Measurements from ENCODE around the gene PLA2G4B. TPM values are rescaled to one million over a fixed set of nuclear protein-coding genes. Genes with fewer than 3 reads are reported as not detected.
A peak's percentile ranks its signal among the peaks of the same experiment; 100 is the strongest.

The PLA2G4B gene
- total and polyA plus RNA-seq, 2 donors: 2.7 to 8.1 TPM

DNA sequence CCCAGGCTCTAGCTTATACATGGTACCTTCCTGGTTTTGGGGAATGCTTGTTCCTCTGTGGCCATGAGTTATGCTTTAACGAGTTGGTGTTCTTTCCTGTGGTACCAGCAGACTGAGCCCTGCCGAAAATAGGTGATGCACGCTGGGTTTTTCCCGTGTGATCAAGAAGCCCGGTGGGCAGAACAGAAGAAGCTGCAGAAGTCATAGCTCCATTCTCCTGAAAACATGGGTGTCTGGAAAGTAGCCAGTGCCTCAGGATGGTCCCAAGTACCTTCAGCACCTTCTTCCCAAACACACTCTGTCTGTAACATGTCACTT lies 39.2 kb upstream of the PLA2G4B start:
- WGBS: 91% methylated on average over 5 of the region's 5 CpGs
- DNase-seq (ENCODE audit: extremely low spot score): no peak
- Histone ChIP-seq H3K27ac (ENCODE audit: low read depth) (no peak overlapping the region), H3K36me3 (ENCODE audit: insufficient read depth) (no peaks in the 10 kb centered on the region), H3K4me3 (ENCODE audit: low read depth, low read length) (no peak overlapping the region), H3K4me1 (ENCODE audit: insufficient read depth) (no peaks in the 10 kb centered on the region)

DNA sequence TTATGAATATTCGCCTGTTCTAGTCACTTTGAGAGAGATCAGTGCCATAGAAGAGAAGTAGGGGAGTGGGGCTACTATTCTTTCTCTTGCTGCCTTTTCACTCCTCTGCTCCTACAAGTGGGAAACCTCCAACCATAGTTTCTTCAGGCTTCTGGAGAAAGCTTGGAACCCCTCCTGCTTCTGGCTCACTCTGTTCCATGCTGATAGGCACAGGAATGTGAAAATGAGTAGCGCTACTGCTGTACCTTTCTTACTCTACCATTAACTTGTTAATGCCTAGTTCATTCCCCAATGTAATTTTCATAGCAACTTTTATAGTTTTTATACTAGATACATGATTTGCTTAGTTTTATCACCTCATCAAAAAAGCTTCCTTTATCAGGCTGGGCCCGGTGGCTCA lies 37.5 kb upstream of the PLA2G4B start:
- DNase-seq (ENCODE audit: extremely low spot score): no peak
- Histone ChIP-seq H3K36me3 (ENCODE audit: insufficient read depth) (no peaks in the 10 kb centered on the region), H3K4me3 (ENCODE audit: low read depth, low read length) (no peak overlapping the region), H3K27ac (ENCODE audit: low read depth) (no peak overlapping the region), H3K4me1 (ENCODE audit: insufficient read depth) (no peaks in the 10 kb centered on the region)
- WGBS: 84% methylated on average over 3 of the region's 3 CpGs

- no peaks in the 10 kb centered on the region for H3K4me1 ChIP-seq (ENCODE audit: insufficient read depth)
- no peak overlapping the region for H3K27ac ChIP-seq (ENCODE audit: low read depth)
- no peak overlapping the region for H3K4me3 ChIP-seq (ENCODE audit: low read depth, low read length)
- no peak for DNase-seq (ENCODE audit: extremely low spot score)
- no peaks in the 10 kb centered on the region for H3K36me3 ChIP-seq (ENCODE audit: insufficient read depth)
- WGBS: 97% methylated on average over 3 of the region's 3 CpGs
Observed at GRCh38 chr15:41801850-41802455, 36.7 kb upstream of the PLA2G4B start.

DNA sequence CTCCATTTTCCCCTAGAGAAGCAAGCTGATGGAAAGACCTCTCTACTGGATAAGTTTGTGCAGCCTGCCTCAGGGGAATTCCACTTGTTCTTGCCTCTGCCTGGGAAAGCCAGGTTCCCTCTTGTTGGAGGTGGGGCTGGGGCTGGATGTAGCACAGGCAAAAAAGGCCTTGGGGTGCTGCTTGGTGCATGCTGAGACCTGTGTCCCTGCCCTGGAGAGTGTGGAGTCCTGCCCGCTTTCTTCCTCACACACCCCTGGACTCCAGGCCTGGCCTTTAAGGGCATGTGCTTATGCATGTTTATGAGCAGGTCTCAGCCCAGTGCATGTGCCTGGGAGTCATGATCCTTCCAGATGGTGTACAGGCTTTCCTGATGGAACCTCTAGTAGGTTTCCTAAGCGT lies 34.3 kb upstream of the PLA2G4B start:
- WGBS: 64% methylated on average over 2 of the region's 2 CpGs
- Histone ChIP-seq H3K4me1 (ENCODE audit: insufficient read depth) (no peaks in the 10 kb centered on the region), H3K4me3 (ENCODE audit: low read depth, low read length) (no peak overlapping the region), H3K27ac (ENCODE audit: low read depth) (no peak overlapping the region), H3K36me3 (ENCODE audit: insufficient read depth) (no peaks in the 10 kb centered on the region)
- DNase-seq (ENCODE audit: extremely low spot score): no peak

DNA sequence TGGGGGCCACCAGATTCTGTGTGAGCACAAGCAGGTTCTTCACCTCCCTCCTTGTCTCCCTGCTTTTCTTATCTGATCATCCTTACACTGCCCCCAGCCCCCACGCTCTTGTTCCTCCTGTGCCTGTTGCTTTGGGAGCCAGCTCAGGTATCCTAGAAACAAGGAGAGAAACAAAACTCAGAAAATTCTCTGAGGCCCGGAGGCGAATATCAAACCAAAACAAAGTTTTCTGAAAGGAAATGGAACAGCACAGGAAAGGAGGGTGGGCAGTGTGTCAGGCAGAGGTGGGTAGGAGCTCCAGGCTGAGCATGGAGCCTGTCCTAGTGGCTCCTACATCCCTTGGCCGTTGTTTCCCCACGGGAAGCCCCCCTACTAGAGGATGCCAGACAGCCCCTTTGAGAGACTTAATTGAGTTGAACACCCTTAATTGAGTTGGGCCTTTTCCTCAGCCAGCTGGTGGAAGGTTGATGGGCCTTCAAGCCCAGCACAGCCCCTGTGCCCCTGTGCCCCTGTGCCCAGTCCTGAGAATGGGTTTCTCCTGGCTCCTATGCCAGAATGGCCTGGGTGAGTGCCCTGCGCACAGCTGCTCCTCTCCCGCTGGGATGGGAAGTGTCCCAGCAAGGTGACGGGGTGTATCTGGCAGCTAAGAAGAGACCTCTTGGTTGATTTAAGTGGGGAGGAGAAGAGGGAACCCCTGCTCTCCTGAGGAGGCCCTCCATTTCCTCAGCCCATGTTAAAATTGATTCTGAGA lies 33.6 kb upstream of the PLA2G4B start:
- no peak for DNase-seq (ENCODE audit: extremely low spot score)
- no peak overlapping the region for H3K27ac ChIP-seq (ENCODE audit: low read depth)
- H3K4me3 ChIP-seq (ENCODE audit: low read depth, low read length): no peak overlapping the region
- 56% methylated on average over 8 of the region's 8 CpGs for WGBS
- no peaks in the 10 kb centered on the region for H3K4me1 ChIP-seq (ENCODE audit: insufficient read depth)
- H3K36me3 ChIP-seq (ENCODE audit: insufficient read depth): no peaks in the 10 kb centered on the region

- 76% methylated on average over 3 of the region's 3 CpGs for WGBS
- no peaks in the 10 kb centered on the region for H3K36me3 ChIP-seq (ENCODE audit: insufficient read depth)
- H3K4me1 ChIP-seq (ENCODE audit: insufficient read depth): no peaks in the 10 kb centered on the region
- no peak for DNase-seq (ENCODE audit: extremely low spot score)
- H3K4me3 ChIP-seq (ENCODE audit: low read depth, low read length): no peak overlapping the region
- H3K27ac ChIP-seq (ENCODE audit: low read depth): no peak overlapping the region
Observed at GRCh38 chr15:41805711-41806110, 32.9 kb upstream of the PLA2G4B start.

DNA sequence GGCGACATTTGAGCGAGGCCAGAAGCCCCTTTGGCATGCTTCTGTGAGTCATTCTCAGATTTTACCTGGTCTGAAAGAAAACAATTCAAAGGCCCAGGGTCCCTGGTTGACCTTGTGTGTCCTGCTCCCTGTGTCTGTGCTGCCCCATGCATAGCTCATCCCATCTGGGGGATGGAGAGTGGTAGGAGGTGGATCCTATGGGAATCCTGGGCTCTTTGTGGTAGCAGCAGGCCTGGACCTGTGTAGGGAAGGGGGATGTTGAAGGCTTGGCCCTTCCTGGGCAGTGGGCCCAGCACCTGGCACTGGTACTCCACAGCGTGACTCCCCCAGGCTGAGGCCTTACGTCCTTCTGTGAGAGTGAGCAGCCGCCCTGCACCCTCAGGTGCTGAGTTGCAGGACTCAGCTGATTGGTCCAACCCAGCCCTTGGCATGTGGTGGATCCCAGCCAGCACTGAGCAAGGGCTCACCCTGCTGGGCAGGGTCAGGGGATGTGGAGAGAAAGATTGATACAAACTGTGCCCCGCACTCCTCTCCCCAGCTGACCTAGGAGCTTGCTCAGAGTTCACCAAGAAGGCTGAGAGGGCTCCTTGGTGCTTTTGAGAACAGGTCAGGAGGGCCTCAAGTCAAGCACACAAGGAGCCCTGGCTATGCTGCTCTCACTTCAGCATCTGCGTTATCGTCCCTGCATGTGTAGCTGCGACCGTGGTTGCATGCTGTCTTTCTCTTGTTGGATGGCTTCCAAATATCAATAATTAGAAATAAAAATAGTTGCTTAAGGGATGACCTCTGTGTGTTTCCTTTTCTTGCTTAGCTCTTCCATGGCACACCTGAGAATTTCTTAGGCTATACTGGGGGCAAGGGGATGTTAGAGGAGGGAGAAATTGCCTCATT lies 32.1 kb upstream of the PLA2G4B start:
- no peak overlapping the region for H3K27ac ChIP-seq (ENCODE audit: low read depth)
- 78% methylated on average over 10 of the region's 10 CpGs for WGBS
- DNase-seq (ENCODE audit: extremely low spot score): no peak
- H3K36me3 ChIP-seq (ENCODE audit: insufficient read depth): no peaks in the 10 kb centered on the region
- H3K4me1 ChIP-seq (ENCODE audit: insufficient read depth): no peaks in the 10 kb centered on the region
- H3K4me3 ChIP-seq (ENCODE audit: low read depth, low read length): no peak overlapping the region

DNA sequence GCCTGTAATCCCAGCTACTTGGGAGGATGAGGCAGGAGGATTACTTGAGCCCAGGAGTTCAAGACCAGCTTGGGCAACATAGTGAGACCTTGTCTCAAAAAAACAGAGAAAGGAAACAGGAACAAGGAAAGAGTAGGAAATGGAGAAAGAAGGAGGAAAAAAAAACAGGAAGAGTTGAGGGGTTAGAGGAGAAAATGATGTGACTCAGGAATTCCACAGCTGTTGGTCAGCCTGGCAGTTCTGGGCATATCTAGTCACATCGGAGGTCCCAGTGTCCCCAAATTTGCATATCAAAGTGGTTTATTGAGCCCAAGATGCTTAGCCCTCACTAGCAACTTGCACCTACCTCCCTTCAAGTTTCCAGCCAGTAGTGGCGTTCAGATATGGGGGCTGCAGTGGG lies 29.5 kb upstream of the PLA2G4B start:
- H3K27ac ChIP-seq (ENCODE audit: low read depth): no peak overlapping the region
- peaks cover 3% of the 10 kb centered on the region for H3K36me3 ChIP-seq (ENCODE audit: insufficient read depth)
- 84% methylated on average over 2 of the region's 2 CpGs for WGBS
- no peak overlapping the region for H3K4me3 ChIP-seq (ENCODE audit: low read depth, low read length)
- no peak for DNase-seq (ENCODE audit: extremely low spot score)
- H3K4me1 ChIP-seq (ENCODE audit: insufficient read depth): no peaks in the 10 kb centered on the region

DNA sequence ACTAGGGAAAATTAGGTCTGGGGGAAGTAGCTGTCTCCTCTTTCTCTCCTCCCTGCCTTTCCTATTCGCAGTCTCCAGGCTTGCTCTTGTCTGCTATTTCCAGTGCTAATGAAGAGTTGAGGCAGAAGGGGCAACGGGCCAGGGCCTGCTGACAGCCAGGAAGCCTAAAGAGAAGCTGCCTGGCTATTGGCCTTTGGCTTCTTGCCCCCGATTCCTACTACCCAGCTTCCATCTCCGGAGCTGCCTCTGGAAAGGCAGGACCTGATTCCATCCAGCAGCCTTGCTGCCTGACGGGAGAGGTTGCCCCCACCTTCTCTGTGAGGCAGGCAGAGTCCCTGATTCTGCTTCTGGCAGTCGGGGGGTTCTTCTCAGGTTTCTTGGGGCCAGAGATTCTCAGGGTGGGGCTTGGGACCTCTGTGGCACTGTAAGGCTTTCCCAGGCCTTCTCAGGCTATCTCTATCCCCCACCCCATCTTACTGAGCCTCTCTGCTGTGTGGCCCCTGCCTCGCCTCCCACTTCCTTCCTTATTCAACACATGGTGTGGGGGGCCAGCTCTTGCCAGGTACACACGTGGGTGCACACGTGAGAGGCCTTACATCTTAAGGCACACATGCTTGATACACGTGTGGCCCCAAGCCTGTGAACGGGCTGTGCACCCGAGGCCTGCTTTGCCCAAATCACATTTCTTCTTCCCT lies 29.0 kb upstream of the PLA2G4B start:
- no peak overlapping the region for H3K4me3 ChIP-seq (ENCODE audit: low read depth, low read length)
- H3K4me1 ChIP-seq (ENCODE audit: insufficient read depth): no peaks in the 10 kb centered on the region
- no peak for DNase-seq (ENCODE audit: extremely low spot score)
- WGBS: 64% methylated on average over 12 of the region's 12 CpGs
- no peak overlapping the region for H3K27ac ChIP-seq (ENCODE audit: low read depth)
- H3K36me3 ChIP-seq (ENCODE audit: insufficient read depth): peaks cover 3% of the 10 kb centered on the region

GRCh38 chr15:41810651-41811431 lies 27.8 kb upstream of the PLA2G4B start:
- H3K27ac ChIP-seq (ENCODE audit: low read depth): no peak overlapping the region
- 90% methylated on average over 5 of the region's 5 CpGs for WGBS

GRCh38 chr15:41811432-41812195 lies 27.0 kb upstream of the PLA2G4B start:
- Histone ChIP-seq H3K27ac (ENCODE audit: low read depth) (no peak overlapping the region), H3K4me3 (ENCODE audit: low read depth, low read length) (no peak overlapping the region), H3K36me3 (ENCODE audit: insufficient read depth) (peaks cover 3% of the 10 kb centered on the region), H3K4me1 (ENCODE audit: insufficient read depth) (no peaks in the 10 kb centered on the region)
- WGBS: 50% methylated on average over 18 of the region's 18 CpGs
- peak; percentile 59 for DNase-seq (ENCODE audit: extremely low spot score)

More at GRCh38 chr15:41810651-41811431, 27.8 kb upstream of the PLA2G4B start:
- Histone ChIP-seq H3K4me3 (ENCODE audit: low read depth, low read length) (no peak overlapping the region), H3K4me1 (ENCODE audit: insufficient read depth) (no peaks in the 10 kb centered on the region), H3K36me3 (ENCODE audit: insufficient read depth) (peaks cover 3% of the 10 kb centered on the region)
- DNase-seq (ENCODE audit: extremely low spot score): no peak

GRCh38 chr15:41812820-41813375 lies 25.7 kb upstream of the PLA2G4B start:
- WGBS: 88% methylated on average over 11 of the region's 11 CpGs
- no peak overlapping the region for H3K4me3 ChIP-seq (ENCODE audit: low read depth, low read length)
- no peak for DNase-seq (ENCODE audit: extremely low spot score)
- H3K4me1 ChIP-seq (ENCODE audit: insufficient read depth): no peaks in the 10 kb centered on the region
- no peak overlapping the region for H3K27ac ChIP-seq (ENCODE audit: low read depth)
- H3K36me3 ChIP-seq (ENCODE audit: insufficient read depth): peaks cover 3% of the 10 kb centered on the region

Data from urinary bladder (tissue), 4 donors.